Activated CD4-positive, alpha-beta T cell treated with anti-CD3 and anti-CD28 coated beads, Interleukin-2, amount 10 ng/mL, durations not matched to agents 7 days and 5 days (primary cell): Measurements from ENCODE around the gene FARP2. TPM values are rescaled to one million over a fixed set of nuclear protein-coding genes. Genes with fewer than 3 reads are reported as not detected.
"Not testable (repeated sequence)": the region's sequence is repeated elsewhere in the genome, so short reads cannot be mapped to it uniquely, and the experiment has no call there.

Experiments
- CTCF ChIA-PET: fragments of 350-600 bp; sonication (Branson Sonifier 250); formaldehyde crosslinking; loops from one replicate; lab custom pipeline; 2021; ENCODE audit warnings: antibody characterized with exemption; lab: Charles Lee
- POLR2A ChIA-PET: fragments of 350-600 bp; sonication (Branson Sonifier 250); formaldehyde crosslinking; loops from one replicate; lab custom pipeline; 2021; ENCODE audit warnings: antibody characterized with exemption; lab: Charles Lee
- DNase-seq: peaks from one replicate; pipeline ENCODE4 v3.0.0-alpha.2; 2020
- H3K27ac Mint-ChIP-seq: one replicate; pipeline ENCODE4 v1.8.0; 2021; ENCODE audit warnings: mild to moderate bottlenecking, moderate library complexity, mixed read lengths
- H3K27me3 Mint-ChIP-seq: one replicate; pipeline ENCODE4 v1.8.0; 2021; ENCODE audit warnings: mixed read lengths
- H3K36me3 Mint-ChIP-seq: one replicate; pipeline ENCODE4 v1.8.0; 2021; ENCODE audit warnings: low read depth, mixed read lengths
- H3K4me1 Mint-ChIP-seq: one replicate; pipeline ENCODE4 v1.8.0; 2021; ENCODE audit warnings: mixed read lengths
- H3K4me3 Mint-ChIP-seq: one replicate; pipeline ENCODE4 v1.8.0; 2021; ENCODE audit warnings: mild to moderate bottlenecking, moderate library complexity, mixed read lengths
- H3K9me3 Mint-ChIP-seq: one replicate; pipeline ENCODE4 v1.8.0; 2021; ENCODE audit warnings: mixed read lengths
- total RNA-seq, 2 experiments: library from RNA; stranded (reverse); gene quantifications; one replicate each; pipeline ENCODE4 v1.2.3, GENCODE V29; 2021

Gene FARP2
- total RNA-seq, 2 experiments from 2014 or later, result 18.2 to 18.4 TPM

- ChIA-PET CTCF (no interaction called here), POLR2A (interaction anchor here (1.1 kb wide), 1 partner anchor 13 kb away, joined by 3 read pairs; no protein-coding TSS in a partner anchor)
- peaks cover 5% of the 10 kb centered on the region for H3K36me3 Mint-ChIP-seq
Measured at GRCh38 chr2:241378816-241379215, 22.7 kb downstream of the FARP2 start.

DNA sequence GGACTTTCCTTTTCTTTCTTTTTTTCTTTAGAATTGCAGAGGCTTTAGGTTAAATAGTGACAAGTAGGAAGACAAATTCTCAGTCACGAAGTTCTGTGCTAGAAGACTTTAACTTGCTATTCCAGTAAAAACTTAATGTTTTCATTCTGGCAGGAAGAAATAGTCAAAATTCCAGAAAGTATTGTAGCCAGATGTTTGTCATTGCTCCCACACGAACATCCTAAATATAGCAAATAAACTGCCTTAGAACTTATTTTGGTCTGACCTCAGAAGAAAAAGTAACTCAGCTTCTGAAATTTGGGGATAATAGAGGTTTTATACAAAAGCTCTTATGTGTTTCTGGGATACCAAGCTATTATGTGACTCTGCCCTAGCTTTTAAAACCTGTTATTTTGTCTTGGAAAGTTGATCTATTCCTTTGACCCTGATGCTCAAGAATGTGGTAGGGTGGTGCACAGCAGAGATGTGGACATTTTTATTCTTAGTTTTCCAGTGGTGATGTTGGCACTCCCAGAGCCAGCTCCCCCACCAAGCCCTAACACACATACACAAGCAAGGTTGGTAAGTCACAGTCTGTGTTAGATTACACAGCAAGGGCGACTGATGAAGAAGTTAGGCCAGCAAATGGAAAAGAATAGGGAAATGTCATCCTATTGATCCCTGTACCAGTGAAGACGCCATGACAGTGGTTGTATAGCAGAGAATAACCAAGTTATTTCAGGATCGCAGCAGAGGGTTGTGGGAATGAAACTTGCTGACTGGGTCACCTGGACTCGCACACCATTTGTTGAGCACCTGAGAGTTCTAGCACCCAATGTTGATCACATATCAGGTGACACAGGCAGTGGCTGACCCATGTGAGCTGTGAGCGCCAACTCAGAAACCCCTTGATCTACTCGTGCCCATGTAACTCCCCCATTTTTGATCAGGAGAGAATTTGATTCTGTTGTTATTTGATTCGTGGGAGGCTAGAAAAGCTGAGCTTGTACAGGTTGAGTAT is 23.7 kb downstream of the FARP2 start:
- H3K9me3 Mint-ChIP-seq, result no peaks in the 10 kb centered on the region
- H3K27ac Mint-ChIP-seq, result no peak overlapping the region
- ChIA-PET POLR2A (no interaction called here), CTCF (no interaction called here)
- no peak for DNase-seq
- peaks cover 5% of the 10 kb centered on the region for H3K4me1 Mint-ChIP-seq
- H3K27me3 Mint-ChIP-seq, result no peaks in the 10 kb centered on the region
- peaks cover 3% of the 10 kb centered on the region for H3K36me3 Mint-ChIP-seq
- no peak overlapping the region for H3K4me3 Mint-ChIP-seq

More at GRCh38 chr2:241378816-241379215, 22.7 kb downstream of the FARP2 start:
- no peak overlapping the region for H3K27ac Mint-ChIP-seq
- DNase-seq, result no peak
- peaks cover 7% of the 10 kb centered on the region for H3K4me1 Mint-ChIP-seq
- H3K4me3 Mint-ChIP-seq, result no peak overlapping the region
- H3K27me3 Mint-ChIP-seq, result no peaks in the 10 kb centered on the region
- H3K9me3 Mint-ChIP-seq, result no peaks in the 10 kb centered on the region

DNA sequence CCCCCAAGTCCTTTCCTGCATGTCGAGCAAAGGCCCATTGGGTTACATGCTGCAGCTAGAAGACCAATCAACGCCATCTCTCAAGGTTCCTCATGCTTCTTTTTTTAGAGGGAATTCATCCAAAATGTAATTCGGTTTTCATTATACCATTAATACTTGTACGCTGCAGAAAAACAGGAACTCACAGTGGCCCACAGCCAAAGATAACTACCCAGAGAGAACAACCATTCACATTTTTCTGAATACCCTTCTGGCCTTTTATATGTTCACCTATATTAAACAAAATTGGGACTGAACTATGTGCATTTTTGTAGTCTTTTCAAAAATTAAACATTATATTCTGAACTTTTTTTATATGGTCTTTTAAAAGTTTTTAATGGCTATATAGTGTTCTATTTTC is 25.8 kb downstream of the FARP2 start:
- peaks cover 5% of the 10 kb centered on the region for H3K4me1 Mint-ChIP-seq
- H3K9me3 Mint-ChIP-seq, result no peaks in the 10 kb centered on the region
- no peak for DNase-seq
- no peaks in the 10 kb centered on the region for H3K27me3 Mint-ChIP-seq
- H3K36me3 Mint-ChIP-seq, result no peaks in the 10 kb centered on the region
- POLR2A ChIA-PET, result no interaction called here
- CTCF ChIA-PET, result no interaction called here
- H3K4me3 Mint-ChIP-seq, result no peak overlapping the region
- H3K27ac Mint-ChIP-seq, result no peak overlapping the region

- POLR2A ChIA-PET, H3K27ac Mint-ChIP-seq, DNase-seq, H3K4me1 Mint-ChIP-seq, CTCF ChIA-PET, H3K36me3 Mint-ChIP-seq, H3K4me3 Mint-ChIP-seq, H3K27me3 Mint-ChIP-seq, H3K9me3 Mint-ChIP-seq: not testable (repeated sequence)
Measured at GRCh38 chr2:241385450-241385849, 29.4 kb downstream of the FARP2 start.

- DNase-seq, result no peak
- Mint-ChIP-seq H3K4me1 (peaks cover 9% of the 10 kb centered on the region), H3K4me3 (no peak overlapping the region), H3K27me3 (no peaks in the 10 kb centered on the region), H3K27ac (no peak overlapping the region), H3K36me3 (no peaks in the 10 kb centered on the region), H3K9me3 (no peaks in the 10 kb centered on the region)
- ChIA-PET CTCF (interaction anchor here (1.6 kb wide), 1 partner anchor 15 kb away, joined by 3 read pairs; no protein-coding TSS in a partner anchor), POLR2A (no interaction called here)
Measured at GRCh38 chr2:241386519-241386918, 30.4 kb downstream of the FARP2 start.

- CTCF ChIA-PET, result interaction anchor here (0.6 kb wide), 1 partner anchor 44 kb away, joined by 3 read pairs; no protein-coding TSS in a partner anchor
- H3K9me3 Mint-ChIP-seq, result no peaks in the 10 kb centered on the region
- no peak for DNase-seq
Measured at GRCh38 chr2:241389697-241390096, 33.6 kb downstream of the FARP2 start.

DNA sequence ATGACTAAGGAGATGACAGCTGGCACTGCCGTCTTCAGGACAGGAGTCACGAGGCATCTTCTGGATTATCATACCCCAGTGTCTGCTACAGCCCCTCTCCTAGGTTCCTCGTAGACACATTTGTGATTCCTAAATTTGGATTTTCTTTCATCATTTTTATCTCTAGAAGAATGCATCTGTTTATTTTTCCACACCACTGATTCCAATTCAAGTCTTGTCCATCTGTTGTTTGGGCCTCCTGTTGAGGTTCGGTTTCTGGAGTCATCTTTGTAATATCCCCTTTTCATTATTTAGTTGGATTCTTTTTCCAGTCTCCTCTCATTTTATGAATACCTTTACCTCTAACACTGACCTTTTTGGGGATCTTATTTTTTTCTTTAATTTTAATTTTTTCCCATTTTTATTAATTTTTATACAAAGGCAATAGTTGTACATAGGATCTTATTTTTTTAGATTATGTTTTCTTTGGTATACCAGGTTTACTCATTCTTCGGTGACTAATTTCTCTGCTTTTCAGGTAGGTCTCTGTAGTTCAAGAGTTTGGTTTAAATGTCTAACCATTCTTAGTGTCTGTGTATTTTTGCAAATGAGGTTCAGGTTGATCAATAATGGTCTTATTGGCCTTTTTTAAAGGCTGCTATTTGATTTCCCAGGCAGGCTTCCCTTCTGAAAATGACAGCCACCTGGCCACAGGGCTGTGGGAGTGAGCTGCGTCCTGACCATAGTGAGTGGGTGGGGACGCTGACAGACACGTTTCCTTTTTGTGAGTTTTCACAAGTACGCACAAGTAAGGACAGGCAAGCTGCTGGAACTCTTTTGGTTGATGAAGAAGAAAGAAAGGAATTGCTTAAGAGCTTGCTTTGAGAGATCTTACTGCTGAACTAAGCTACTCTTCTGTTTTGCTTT is 34.5 kb downstream of the FARP2 start:
- Mint-ChIP-seq H3K9me3 (no peaks in the 10 kb centered on the region), H3K27ac (no peak overlapping the region), H3K27me3 (no peaks in the 10 kb centered on the region), H3K4me1 (peaks cover 8% of the 10 kb centered on the region), H3K4me3 (no peak overlapping the region), H3K36me3 (no peaks in the 10 kb centered on the region)
- ChIA-PET POLR2A (no interaction called here), CTCF (no interaction called here)
- no peak for DNase-seq

More at GRCh38 chr2:241389697-241390096, 33.6 kb downstream of the FARP2 start:
- POLR2A ChIA-PET, result no interaction called here
- Mint-ChIP-seq H3K27me3 (no peaks in the 10 kb centered on the region), H3K36me3 (no peaks in the 10 kb centered on the region), H3K4me3 (no peak overlapping the region), H3K27ac (no peak overlapping the region), H3K4me1 (peaks cover 8% of the 10 kb centered on the region)

- peaks cover 1% of the 10 kb centered on the region for H3K36me3 Mint-ChIP-seq
- H3K4me1 Mint-ChIP-seq, result peaks cover 8% of the 10 kb centered on the region
- H3K9me3 Mint-ChIP-seq, result no peaks in the 10 kb centered on the region
- peak; percentile 39 for DNase-seq
- no peak overlapping the region for H3K27ac Mint-ChIP-seq
- no peak overlapping the region for H3K4me3 Mint-ChIP-seq
- ChIA-PET CTCF (interaction anchor here (0.9 kb wide), 1 partner anchor 9 kb away, joined by 3 read pairs; no protein-coding TSS in a partner anchor), POLR2A (interaction anchor here (0.6 to 1.0 kb wide), 2 partner anchors 9 to 13 kb away, joined by 3 read pairs; no protein-coding TSS in a partner anchor)
- no peaks in the 10 kb centered on the region for H3K27me3 Mint-ChIP-seq
Measured at GRCh38 chr2:241391892-241392665, 36.0 kb downstream of the FARP2 start.

DNA sequence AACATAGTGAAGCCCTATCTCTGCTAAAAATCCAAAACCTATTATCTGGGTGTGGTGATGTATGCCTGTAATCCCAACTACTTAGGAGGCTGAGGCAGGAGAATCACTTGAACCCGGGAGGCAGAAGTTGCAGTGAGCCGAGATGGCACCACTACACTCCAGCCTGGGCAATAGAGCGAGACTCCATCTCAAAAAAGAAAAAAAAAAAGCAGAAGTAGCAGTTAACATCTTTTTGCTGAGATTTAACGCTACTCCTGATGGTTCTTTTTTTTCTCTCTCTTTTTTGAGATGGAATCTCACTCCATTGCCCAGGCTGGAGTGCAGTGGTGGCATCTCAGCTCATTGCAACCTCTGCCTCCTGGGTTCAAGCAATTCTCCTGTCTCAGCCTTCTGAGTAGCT is 36.7 kb downstream of the FARP2 start:
- POLR2A ChIA-PET, result interaction anchor here (1.0 kb wide), 1 partner anchor 14 kb away, joined by 3 read pairs; no protein-coding TSS in a partner anchor
- H3K36me3 Mint-ChIP-seq, H3K9me3 Mint-ChIP-seq, DNase-seq, H3K4me3 Mint-ChIP-seq, H3K27me3 Mint-ChIP-seq, H3K4me1 Mint-ChIP-seq, H3K27ac Mint-ChIP-seq: not testable (repeated sequence)
- CTCF ChIA-PET, result interaction anchor here (0.9 kb wide), 1 partner anchor 10 kb away, joined by 3 read pairs; no protein-coding TSS in a partner anchor

- POLR2A ChIA-PET, result no interaction called here
Measured at GRCh38 chr2:241393524-241394196, 37.6 kb downstream of the FARP2 start.

DNA sequence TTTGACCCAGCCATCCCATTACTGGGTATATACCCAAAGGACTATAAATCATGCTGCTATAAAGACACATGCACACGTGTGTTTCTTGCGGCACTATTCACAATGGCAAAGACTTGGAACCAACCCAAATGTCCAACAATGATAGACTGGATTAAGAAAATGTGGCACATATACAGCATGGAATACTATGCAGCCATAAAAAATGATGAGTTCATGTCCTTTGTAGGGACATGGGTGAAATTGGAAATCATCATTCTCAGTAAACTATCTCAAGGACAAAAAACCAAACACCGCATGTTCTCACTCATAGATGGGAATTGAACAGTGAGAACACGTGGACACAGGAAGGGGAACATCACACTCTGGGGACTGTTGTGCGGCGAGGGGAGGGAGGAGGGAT is 40.7 kb downstream of the FARP2 start:
- H3K4me3 Mint-ChIP-seq, H3K27me3 Mint-ChIP-seq, H3K4me1 Mint-ChIP-seq, CTCF ChIA-PET, POLR2A ChIA-PET, H3K36me3 Mint-ChIP-seq, H3K9me3 Mint-ChIP-seq, DNase-seq, H3K27ac Mint-ChIP-seq: not testable (repeated sequence)

More at GRCh38 chr2:241393524-241394196, 37.6 kb downstream of the FARP2 start:
- CTCF ChIA-PET, result interaction anchor here (0.6 to 0.9 kb wide), 2 partner anchors 11 to 73 kb away, joined by 3 read pairs; no protein-coding TSS in a partner anchor
- H3K36me3 Mint-ChIP-seq, result peaks cover 1% of the 10 kb centered on the region
- no peaks in the 10 kb centered on the region for H3K9me3 Mint-ChIP-seq
- H3K4me3 Mint-ChIP-seq, result no peak overlapping the region
- DNase-seq, result no peak
- peaks cover 8% of the 10 kb centered on the region for H3K4me1 Mint-ChIP-seq
- no peak overlapping the region for H3K27ac Mint-ChIP-seq
- H3K27me3 Mint-ChIP-seq, result no peaks in the 10 kb centered on the region
